T-helper 22 cell (primary cell): ENCODE results near the gene GLG1.
"Not testable (repeated sequence)": the region's sequence is repeated elsewhere in the genome, so short reads cannot be mapped to it uniquely, and the experiment has no call there.

ENCODE experiments used
- DNase-seq: peaks from one replicate; pipeline ENCODE4 v3.0.0-alpha.2; 2020; ENCODE audit warnings: low read depth

The GLG1 gene

DNA sequence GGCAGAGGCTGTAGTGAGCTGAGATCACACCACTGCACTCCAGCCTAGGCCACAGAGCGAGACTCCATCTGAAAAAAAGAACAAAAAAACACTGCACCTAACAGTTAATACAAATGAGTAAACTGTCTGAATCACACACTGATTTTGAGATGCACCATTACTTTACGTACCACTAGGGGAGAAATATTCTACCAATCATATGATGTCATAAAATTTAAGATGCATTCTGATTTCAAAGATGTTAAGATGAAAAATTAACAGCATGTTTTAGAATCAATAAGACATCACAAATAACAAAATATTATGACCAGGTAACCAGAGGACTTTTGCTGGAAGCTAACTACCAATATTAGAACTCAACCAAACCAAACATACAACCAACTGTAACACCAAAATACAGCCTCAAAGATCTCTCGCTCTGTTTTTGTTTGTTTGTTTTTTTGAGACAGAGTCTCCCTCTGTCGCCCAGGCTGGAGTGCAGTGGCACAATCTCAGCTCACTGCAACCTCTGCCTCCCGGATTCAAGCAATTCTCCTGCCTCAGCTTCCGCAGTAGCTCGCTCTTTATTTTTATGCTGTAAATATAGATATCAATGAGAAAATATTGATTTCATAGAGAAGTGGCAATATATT lies 31.6 kb downstream of the GLG1 start:
- DNase-seq = no peak

DNA sequence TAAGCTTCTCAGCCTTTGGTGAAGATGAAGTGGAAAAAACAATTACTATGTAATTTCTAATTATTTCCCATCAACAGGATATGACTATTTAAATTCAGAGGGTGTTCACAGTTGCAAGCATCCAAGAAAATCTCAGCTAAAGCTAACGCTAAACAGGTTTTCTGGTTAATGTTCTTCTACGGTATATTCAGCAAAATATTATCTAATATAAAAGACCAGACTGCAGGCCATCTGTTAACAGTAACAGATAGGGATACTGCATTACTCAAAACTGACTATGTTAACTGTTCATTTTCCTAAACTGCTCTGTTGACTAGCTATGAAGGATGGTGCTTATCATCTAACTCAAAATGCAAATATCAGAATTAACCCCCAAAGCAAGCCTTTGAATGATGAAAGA lies 32.8 kb downstream of the GLG1 start:
- DNase-seq = no peak

DNA sequence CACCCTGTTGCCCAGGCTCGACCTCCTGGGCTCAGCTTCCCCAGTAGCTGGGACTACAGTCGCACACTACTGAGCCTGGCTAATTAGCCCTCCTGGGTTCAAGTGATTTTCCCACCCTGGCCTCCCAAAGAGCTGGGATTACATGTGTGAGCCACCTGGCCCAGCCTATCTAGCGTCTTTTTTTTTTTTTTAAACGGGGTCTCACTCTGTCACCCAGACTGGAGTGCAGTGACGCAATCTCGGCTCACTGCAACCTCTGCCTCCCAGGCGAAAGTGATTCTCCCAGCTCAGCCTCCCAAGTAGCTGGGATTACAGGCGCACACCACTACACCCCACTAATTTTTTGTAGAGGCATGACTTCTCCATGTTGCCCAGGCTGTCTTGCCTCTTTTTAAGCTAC lies 33.3 kb downstream of the GLG1 start:
- no peak for DNase-seq

DNA sequence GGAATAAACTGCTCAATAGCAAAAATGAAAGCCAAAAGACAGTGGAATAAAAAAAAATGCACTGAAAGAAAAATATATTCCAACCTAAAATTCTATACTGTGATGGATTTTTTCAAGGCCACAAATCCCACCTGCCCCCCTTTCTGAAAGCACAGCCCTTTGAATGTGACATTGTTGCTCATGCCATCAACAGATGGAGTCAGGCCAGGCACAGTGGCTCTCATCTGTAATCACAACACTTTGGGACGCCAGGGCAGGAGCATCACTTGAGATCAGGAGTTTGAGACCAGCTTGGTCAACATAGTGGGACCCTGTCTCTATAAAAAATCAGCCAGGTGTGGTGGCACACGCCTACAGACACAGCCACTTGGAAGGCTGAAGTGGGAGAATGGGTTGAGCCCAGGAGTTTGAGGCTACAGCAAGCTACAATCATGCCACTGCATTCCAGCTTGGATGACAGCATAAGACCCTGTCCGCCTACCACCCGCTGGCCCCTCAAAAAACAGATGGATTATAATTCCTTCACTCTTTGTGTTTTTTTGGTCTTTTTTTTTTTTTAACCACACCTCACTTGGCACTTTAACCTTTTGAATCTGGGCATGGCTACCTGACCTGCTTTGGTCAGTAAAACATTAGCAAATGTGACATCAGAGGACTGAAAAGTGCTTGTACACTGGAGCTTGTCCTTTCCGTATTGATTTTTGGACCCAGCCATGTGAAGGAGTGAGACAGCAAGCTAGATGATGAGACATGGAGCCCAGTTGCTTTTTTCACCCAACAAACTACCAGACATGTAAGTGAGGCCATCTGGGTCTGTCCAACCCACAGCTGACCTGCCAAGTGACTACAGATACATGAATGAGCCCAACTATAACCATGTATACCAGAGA lies 36.3 kb downstream of the GLG1 start:
- DNase-seq = no peak

DNA sequence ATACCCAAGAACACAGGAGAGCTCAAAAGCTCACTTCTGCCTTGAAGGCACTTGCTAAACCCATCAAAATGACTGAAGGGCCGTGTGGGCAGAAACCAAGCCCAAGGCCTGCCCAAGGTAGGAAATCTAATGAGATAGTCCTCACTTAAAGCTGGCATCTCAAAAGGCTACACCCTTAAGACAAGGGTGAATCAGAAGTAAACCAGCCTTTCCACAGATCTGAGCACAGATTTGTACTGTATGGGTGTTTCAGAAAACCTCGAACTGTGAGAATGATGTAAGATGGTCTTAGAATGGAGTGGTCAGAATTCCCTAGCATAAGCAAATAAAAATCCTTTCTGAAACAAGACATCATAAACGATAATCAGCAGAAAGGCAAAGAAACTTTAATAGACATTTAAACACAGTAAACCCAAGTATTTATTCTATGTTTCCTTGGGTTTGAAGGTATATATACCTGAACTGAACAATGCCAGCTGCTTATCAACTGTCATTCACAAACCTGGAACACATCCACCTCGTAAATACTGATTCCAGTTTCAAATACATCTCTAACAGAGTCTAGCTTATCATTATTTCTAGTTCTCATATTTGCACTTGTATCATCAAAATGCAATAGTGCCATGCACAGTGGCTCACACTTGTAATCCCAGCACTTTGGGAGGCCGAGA lies 37.8 kb downstream of the GLG1 start:
- DNase-seq = no peak

DNA sequence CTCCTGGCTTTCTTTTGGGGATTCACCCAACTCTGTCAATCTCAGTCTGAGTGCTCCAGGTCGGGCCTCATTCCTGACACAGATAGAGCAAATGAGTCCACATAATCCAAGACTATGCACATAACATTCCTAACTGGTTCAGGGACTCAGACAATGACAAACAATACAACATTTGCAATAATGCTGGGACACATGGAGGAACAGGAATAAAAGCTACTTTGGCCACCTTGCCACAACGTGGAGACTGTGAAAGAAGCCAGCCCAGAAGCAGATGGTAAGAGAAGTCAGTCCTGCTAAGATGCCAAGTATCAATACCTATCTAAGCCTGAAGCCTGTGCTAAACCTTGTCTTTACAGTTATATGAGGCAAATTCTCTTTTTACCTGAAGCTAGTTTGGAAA lies 39.0 kb downstream of the GLG1 start:
- DNase-seq = no peak

DNA sequence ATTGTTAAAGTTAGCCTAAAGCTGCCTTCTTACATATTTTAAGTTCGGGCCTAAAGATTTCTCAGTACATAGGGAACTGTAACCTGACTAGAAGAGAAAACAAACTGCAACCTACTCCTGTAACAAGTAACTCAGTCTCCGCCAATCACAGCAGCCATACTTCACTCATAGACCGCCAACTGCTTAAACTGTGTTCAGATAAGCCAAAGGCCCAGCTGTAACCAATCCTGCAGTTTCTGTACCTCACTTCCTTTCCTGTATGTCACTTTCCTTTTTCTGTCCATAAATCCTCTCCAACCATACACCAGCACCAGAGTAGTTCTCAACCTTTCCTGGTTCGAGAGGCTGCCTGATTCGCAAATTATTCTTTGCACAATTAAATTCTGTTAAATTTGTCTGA lies 41.5 kb downstream of the GLG1 start:
- DNase-seq = no peak

DNA sequence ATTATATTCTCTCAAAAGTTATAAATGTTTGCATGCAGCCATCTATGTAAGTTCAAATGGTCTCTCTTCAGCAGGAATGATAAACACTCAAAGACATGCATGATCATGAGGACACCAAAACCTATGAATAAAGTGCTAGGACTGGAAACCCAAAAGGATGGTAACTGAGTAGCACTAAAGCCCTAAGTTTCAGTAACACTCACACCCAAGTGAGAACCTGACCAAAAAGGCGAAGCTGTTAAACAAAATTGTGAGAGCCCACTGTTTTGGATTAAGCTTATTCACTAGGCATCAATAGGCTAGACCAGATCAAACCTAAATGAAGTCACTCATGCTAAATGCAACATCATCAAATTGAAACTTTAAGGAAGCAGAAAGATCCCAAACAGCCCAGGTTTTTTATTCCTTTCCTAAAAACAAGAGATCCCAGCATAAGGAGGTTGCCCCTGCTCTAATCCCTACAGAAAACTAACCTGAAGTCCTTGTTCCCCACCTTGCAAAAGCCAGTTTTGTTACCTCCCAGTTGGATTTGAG lies 42.4 kb downstream of the GLG1 start:
- no peak for DNase-seq

DNA sequence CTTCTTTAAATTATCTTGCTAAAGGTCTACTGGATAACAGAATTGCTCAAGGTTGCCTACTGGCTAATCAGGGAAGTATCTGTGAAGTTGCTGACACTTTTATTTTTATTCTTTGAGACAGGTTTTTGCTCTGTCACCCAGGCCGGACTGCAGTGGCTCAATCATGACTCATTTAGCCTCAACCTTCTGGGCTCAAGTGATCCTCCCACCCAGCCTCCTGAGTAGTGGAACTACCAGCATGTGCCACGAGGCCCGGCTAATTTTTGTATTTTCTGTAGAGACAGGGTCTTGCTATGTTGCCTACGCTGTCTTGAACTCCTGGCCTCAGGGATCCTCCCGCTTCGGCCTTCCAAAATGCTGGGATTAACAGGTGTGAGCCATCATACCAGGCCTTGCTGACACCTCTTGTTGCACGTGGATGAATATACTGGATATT lies 43.1 kb downstream of the GLG1 start:
- DNase-seq = no peak

DNA sequence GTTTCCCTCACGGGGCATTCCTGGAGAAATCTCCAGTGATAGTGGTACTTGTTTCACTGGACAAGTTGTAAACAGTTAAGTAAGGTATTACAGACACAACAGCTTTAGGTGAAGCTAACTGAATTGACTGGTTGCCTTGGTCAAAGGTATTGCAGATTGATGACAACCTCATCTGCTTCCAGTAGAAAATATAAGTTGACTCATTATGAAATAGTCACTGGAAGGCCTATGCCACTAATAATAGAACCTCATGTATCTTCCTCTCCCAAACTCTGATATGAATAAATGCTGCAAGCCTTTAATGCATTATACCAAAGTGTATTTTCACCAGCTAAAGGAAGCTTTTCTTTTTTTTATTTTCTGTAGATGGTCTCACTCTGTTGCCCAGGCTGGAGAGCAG lies 44.8 kb downstream of the GLG1 start:
- DNase-seq = no peak

DNA sequence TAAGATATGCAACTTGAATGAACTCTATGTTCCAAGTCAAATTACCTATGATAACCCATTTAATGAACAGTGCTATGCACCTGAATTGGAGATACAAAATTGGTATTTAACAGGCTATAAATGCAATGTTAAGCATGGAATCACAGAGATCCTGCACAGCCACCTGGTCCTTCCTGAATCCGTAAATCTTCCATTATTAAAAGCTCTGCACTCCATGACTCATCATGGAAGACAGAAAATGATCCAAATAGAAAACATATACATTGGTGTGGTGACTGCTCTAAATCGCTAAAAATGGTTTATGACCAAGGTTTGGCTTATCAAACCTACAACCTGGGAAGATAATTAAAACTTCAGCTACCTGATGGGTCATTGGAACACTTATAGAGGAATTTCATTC lies 45.3 kb downstream of the GLG1 start:
- no peak for DNase-seq

DNA sequence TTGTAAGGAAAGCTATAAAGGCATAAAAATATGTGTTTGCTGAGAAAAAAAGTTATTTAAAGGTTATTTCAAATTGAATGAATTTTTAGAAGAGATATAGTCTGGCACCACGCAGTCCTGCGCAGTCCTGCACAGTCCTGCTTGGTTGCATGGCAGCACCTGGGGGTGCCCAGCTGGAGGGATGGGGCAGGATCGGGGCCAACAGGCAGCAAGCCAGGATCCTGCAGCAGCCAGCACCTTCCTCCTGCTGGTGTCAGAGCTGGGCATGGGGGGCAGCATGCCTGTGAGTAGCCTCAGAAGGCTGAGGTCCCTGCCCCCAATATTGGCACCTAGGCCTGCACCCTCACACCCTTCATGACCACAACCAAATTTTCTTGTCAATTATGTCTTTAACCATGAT lies 46.0 kb downstream of the GLG1 start:
- no peak for DNase-seq

DNA sequence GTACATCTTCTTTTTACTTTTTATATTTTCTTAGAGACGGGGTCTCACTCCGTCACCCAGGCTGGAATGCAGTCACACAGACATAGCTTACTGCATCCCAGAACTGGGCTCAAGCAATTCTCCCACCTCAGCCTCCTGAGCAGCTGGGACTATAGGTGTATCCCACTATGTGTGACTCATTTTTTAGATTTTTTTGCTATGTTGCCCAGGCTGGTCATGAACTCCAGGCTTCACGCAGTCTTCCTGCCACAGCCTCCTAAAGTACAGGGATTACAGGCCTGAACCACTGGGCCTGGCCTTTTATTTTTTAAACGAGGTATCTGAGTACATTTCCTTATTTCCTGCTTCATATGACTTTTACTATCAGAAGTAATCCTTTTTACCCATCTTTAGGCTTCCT lies 48.0 kb downstream of the GLG1 start:
- no peak for DNase-seq

DNA sequence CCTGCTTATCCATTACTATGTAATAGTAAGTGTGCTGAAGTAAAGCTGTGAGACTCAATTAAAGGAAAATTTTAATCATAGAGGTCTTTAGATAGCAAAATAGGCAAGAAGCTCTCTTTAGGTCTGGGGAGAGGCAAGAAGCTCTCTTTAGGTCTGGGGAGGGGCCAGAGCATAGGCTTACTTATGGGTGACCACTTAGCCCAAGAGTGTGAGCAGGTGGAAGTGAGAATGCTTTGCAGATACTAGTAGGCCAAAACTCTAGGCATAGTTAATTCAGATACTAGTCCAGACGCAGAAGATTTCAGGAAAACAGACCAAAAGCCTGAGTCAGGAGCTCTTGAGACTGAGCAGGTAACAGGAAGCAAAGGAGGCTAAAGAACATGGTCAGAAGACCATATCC lies 49.6 kb downstream of the GLG1 start:
- no peak for DNase-seq

DNA sequence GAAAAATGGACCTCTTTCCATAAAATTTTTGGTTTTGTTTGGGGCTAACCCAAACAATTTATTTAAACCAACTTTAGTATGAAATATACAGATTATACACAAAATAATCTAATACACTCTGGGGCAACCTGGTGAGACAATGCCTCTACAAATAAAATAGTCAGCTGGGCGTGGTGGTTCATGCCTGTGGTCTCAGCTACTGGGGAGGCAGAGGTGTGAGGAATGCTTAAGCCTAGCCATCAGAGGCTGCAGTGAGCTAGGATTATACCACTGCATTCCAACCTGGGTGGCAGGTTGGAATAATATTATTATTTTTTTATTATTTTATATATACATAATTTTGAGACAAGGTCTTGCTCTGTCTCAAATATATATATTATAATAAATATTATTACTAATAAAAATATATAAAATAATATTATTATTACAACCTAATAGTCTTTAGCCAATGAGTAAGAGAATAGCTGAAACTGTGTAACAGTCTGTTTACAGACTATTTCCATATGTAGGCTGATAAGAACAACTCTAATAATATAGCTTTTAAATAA lies 50.5 kb downstream of the GLG1 start:
- no peak for DNase-seq

DNA sequence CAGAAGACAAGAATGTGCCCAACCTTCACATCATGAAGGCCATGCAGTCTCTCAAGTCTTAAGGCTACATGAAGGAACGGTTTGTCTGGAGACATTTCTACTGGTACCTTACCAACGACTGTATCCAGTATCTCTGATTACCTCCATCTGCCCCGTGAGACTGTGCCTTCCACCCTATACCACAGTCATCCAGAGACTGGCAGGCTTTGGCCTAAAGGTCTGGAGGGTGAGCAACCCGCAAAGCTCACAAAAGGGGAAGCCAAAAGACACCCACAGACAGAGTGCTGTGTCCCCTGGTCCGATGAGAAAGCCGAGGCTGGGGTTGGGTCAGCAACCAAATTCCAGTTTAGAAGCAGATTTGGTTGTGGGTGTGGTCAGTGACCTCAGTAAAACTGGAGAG lies 54.6 kb downstream of the GLG1 start:
- DNase-seq = not testable (repeated sequence)

DNA sequence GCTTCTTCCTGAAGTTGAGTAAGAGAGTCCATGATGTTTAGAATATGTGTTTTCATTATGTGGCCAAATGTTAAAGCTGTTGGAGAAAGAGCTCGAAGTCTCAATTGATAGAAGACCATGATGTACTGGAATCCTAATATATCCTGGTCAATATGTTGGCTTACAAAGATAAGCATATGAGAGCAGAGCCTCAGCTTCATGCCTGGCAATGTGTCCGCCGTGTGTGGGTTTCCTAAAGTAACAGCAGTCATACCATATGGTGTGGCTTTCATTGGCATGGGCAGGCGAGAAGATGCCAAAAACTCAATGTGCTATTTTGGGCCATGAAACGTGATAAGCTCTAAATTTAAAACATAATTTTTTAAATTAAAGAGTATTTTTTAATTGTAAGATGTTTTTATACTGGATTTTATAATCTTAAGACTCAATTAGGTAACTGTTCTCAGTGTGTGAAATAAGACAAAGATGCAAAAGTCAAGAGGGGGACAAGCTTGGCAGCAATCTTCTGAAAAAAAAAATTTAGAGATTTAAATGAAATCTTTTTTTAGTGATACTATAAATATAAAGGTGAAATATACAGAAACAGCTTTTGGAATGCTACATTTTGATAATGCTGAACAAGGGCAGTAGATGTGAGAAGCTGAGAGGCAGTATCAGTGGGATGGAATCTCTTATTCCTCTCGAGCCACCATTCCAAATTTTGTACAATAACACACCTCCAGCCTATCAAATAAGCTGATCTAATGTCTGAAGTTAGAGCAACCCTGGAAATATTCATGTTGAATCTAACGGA lies 56.5 kb downstream of the GLG1 start:
- not testable (repeated sequence) for DNase-seq

DNA sequence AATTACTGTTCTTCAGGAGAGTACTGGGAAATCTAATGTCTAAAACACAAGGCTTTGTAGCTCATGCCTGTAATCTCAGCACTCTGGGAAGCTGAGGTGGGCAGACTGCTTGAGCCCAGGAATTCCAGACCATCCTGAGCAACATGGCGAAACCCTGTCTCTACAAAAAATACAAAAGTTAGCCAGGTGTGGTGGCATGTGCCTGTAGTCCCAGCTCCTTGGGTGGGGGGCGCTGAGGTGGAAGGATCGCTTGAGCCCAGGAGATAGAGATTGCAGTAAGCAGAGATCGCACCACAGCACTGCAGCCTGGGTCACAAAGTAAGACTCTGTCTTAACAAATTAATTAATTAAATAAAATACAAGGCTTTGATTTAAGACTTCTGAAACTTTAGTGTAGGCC lies 60.8 kb downstream of the GLG1 start:
- not testable (repeated sequence) for DNase-seq

DNA sequence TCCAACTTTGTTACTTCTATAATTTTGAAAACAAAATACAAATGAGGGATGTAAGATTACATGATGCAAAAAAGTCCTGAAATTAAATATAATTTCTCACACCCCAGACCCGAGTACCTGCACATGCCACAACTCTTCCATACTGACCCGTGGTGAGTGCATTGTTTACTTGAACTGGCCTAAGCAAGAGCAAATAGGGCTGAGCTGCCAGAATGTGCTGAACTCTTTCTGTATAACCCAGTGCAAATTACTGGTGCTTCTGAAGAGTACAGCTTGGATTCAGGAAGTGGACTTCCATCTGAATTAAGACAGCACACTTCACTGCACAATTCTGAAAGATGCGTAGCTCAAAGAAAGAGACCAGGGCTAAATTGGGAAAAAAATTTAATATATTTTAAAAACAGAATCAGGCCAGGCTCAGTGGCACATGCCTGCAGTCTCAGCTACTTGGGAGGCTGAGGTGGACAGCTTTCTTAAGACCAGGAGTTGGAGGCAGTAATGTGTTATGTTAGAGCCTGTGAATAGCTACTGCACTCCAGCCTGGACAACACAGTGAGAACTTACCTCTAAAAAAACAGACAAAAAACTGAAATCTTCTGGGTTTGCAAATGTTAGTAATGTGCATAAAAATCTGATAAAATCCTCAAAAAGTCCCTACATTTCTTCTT lies 63.9 kb downstream of the GLG1 start:
- DNase-seq = not testable (repeated sequence)

DNA sequence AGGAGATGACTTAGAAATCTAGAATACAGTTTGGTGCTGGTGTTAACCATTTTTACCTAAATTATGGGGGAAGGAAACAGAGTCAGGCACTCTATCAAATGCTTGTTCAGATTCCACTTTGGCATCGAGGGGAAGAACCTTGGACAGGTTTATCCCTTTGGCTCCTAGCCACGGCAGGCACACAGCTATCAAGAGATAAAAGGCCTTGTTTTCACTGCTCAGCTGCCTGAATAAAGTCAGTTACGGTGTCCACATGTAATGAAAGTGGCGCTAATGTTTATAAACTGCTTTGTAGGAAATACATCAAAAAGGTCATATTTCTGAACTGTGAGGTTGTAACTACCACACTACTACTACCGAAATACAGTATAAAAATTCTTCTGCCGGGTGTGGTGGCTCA lies 66.3 kb downstream of the GLG1 start:
- DNase-seq = not testable (repeated sequence)

DNA sequence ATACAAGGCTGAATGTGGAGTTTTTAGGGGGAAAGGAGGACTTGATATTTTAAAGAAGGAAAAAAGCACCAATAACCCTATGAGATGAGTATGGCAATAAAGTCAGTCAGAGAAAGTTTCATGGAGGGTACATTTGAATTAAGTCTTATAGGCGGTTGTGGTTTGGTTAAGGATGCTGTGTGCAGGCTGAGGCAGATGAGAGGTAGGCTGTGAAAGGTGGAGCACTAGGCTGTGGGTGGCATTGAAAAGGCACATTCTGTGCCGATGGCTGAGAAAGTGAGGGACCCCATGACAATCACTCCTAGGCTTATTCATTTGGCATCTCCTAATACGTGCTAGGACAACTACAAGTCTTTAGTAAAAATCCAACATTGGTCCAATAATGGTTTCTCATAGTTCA lies 68.1 kb downstream of the GLG1 start:
- DNase-seq = not testable (repeated sequence)
